Fibroblast of lung (primary cell): ENCODE measurements around the gene SETDB1. TPM values are rescaled to one million over a fixed set of nuclear protein-coding genes. Genes with fewer than 3 reads are reported as not detected.

ENCODE experiments used
- DNase-seq, 2 donors: peaks; one replicate each; pipeline versions ENCODE4 v3.0.0 to v3.0.0-alpha.2; 2010; ENCODE audit warnings: low read depth in 2 of 2
- H2AFZ ChIP-seq: 2 replicates; pipeline ENCODE4 v1.5.1; 2012; ENCODE audit warnings: low read length, control low read depth, inconsistent platforms
- H3K27ac ChIP-seq: 2 replicates; pipeline ENCODE4 v1.5.1; 2011; ENCODE audit warnings: low read length, control low read depth; ENCODE audit not compliant: insufficient read depth
- H3K27me3 ChIP-seq: 2 replicates; pipeline ENCODE4 v1.5.1; 2011; ENCODE audit warnings: mild to moderate bottlenecking, low read length; ENCODE audit not compliant: control insufficient read depth, insufficient read depth
- H3K36me3 ChIP-seq: 2 replicates; pipeline ENCODE4 v1.5.1; 2011; ENCODE audit warnings: low read length; ENCODE audit not compliant: control insufficient read depth, insufficient read depth
- H3K4me1 ChIP-seq: 2 replicates; pipeline ENCODE4 v1.5.1; 2011; ENCODE audit warnings: low read length; ENCODE audit not compliant: control insufficient read depth, insufficient read depth; ENCODE audit errors: extremely low read depth
- H3K4me2 ChIP-seq: 2 replicates; pipeline ENCODE4 v1.5.1; 2011; ENCODE audit warnings: low read length, control low read depth; ENCODE audit not compliant: insufficient read depth; ENCODE audit errors: extremely low read depth
- H3K4me3 ChIP-seq, 4 experiments: fragments of 200-600 bp in 1 of 4; sonication (generic) in 1 of 4; replicated peaks in 1 of 4; 2 replicates each; pipeline ENCODE4 v1.5.1; 2011 to 2016; ENCODE audit warnings: low read length in 4 of 4, low read depth in 3 of 4, mild to moderate bottlenecking in 3 of 4, control low read depth in 2 of 4, inconsistent platforms in 1 of 4, mixed read lengths in 1 of 4; ENCODE audit not compliant: insufficient read depth in 1 of 4; ENCODE audit errors: control extremely low read depth in 1 of 4
- H3K79me2 ChIP-seq: 2 replicates; pipeline ENCODE4 v1.5.1; 2012; ENCODE audit warnings: mild to moderate bottlenecking, low read length, inconsistent platforms; ENCODE audit not compliant: control insufficient read depth, insufficient read depth
- H3K9ac ChIP-seq: 2 replicates; pipeline ENCODE4 v1.5.1; 2011; ENCODE audit warnings: mild to moderate bottlenecking, low read length, control low read depth; ENCODE audit not compliant: insufficient read depth
- H3K9me3 ChIP-seq: 2 replicates; pipeline ENCODE4 v1.5.1; 2012; ENCODE audit warnings: low read depth, low read length; ENCODE audit not compliant: control insufficient read depth, insufficient read depth
- H4K20me1 ChIP-seq: 2 replicates; pipeline ENCODE4 v1.5.1; 2011; ENCODE audit warnings: low read length; ENCODE audit not compliant: control insufficient read depth, insufficient read depth; ENCODE audit errors: extremely low read depth
- CTCF ChIP-seq, 2 donors: IDR thresholded peaks in 1 of 2; conservative IDR thresholded peaks in 1 of 2; 1 replicate in 1 of 2; 2 replicates in 1 of 2; pipeline ENCODE4 v1.5.1; 2011 to 2012; ENCODE audit warnings: low read length in 2 of 2, control low read depth in 1 of 2, inconsistent platforms in 1 of 2, low read depth in 1 of 2, mild to moderate bottlenecking in 1 of 2
- EZH2 ChIP-seq: IDR thresholded peaks from 2 replicates; pipeline ENCODE4 v1.5.1; 2012; ENCODE audit warnings: low read length, control low read depth, mild to moderate bottlenecking; ENCODE audit errors: missing control alignments
- polyA plus RNA-seq, 2 donors: library from polyadenylated mRNA; depleted of rRNA in 1 of 2; stranded (reverse) in 1 of 2; unstranded in 1 of 2; fragments of >200 nt; gene quantifications; 2 replicates each; pipeline ENCODE4 v1.2.1, GENCODE V29; 2011 to 2012; ENCODE audit warnings: missing spikeins in 1 of 2
- total RNA-seq: library from RNA; depleted of rRNA; stranded (reverse); fragments of >200 nt; gene quantifications from 2 replicates; pipeline ENCODE4 v1.2.1, GENCODE V29; 2014

The SETDB1 gene
- total and polyA plus RNA-seq, 2 donors (not counting 1 experiment from before 2014, with no cell fraction given) = 27.0 to 30.7 TPM

- no peaks in the 10 kb centered on the region for H3K9me3 ChIP-seq
- H2AFZ ChIP-seq = no peak overlapping the region
- no peak for DNase-seq
- peaks cover 2% of the 10 kb centered on the region for H3K4me1 ChIP-seq
- H3K9ac ChIP-seq = no peak overlapping the region
- no peak overlapping the region for H3K27ac ChIP-seq
- H3K27me3 ChIP-seq = no peaks in the 10 kb centered on the region
- H4K20me1 ChIP-seq = no peaks in the 10 kb centered on the region
- no peak overlapping the region for H3K4me2 ChIP-seq
- TF ChIP-seq CTCF (conservative IDR thresholded peaks at IDR 0.05 in 1 of 2, IDR thresholded peaks at IDR 0.05 in 1 of 2; ENCODE audit: low read depth in 1 of 2, low read length in 2 of 2) (no peak), EZH2 (no peak)
- no peak overlapping the region for H3K4me3 ChIP-seq
- H3K79me2 ChIP-seq = peaks cover 3% of the 10 kb centered on the region
- H3K36me3 ChIP-seq = peaks cover 5% of the 10 kb centered on the region
Measured at GRCh38 chr1:151001602-151002001, 75.4 kb downstream of the SETDB1 start.

- TF ChIP-seq CTCF (conservative IDR thresholded peaks at IDR 0.05 in 1 of 2, IDR thresholded peaks at IDR 0.05 in 1 of 2; ENCODE audit: low read depth in 1 of 2, low read length in 2 of 2) (no peak), EZH2 (no peak)
- Histone ChIP-seq H3K27me3 (no peaks in the 10 kb centered on the region), H3K4me2 (no peak overlapping the region), H2AFZ (no peak overlapping the region), H3K79me2 (peaks cover 3% of the 10 kb centered on the region), H3K9me3 (no peaks in the 10 kb centered on the region), H3K27ac (no peak overlapping the region), H4K20me1 (no peaks in the 10 kb centered on the region), H3K36me3 (peaks cover 3% of the 10 kb centered on the region), H3K4me3 (no peak overlapping the region), H3K4me1 (peaks cover 5% of the 10 kb centered on the region), H3K9ac (no peak overlapping the region)
- no peak for DNase-seq
Measured at GRCh38 chr1:151002051-151002450, 75.9 kb downstream of the SETDB1 start.

- H2AFZ ChIP-seq = no peak overlapping the region
- no peak overlapping the region for H3K4me3 ChIP-seq
- H3K79me2 ChIP-seq = peaks cover 3% of the 10 kb centered on the region
- H3K4me1 ChIP-seq = peaks cover 10% of the 10 kb centered on the region
- DNase-seq = no peak
- no peak overlapping the region for H3K9ac ChIP-seq
- H4K20me1 ChIP-seq = no peaks in the 10 kb centered on the region
- no peak overlapping the region for H3K4me2 ChIP-seq
- TF ChIP-seq EZH2 (no peak), CTCF (conservative IDR thresholded peaks at IDR 0.05 in 1 of 2, IDR thresholded peaks at IDR 0.05 in 1 of 2; ENCODE audit: low read depth in 1 of 2, low read length in 2 of 2) (no peak)
- H3K9me3 ChIP-seq = no peaks in the 10 kb centered on the region
- H3K27me3 ChIP-seq = no peaks in the 10 kb centered on the region
- peaks cover 3% of the 10 kb centered on the region for H3K36me3 ChIP-seq
- H3K27ac ChIP-seq = no peak overlapping the region
Measured at GRCh38 chr1:151002611-151003010, 76.4 kb downstream of the SETDB1 start.
